T-cell (primary cell): Measurements from ENCODE around the gene PARD3B. TPM values are rescaled to one million over a fixed set of nuclear protein-coding genes. Genes with fewer than 3 reads are reported as not detected.
A peak's percentile ranks its signal among the peaks of the same experiment; 100 is the strongest.

Experiments
- ATAC-seq, 4 experiments: fragments of 200-7000 bp in 3 of 4; fragments of 150-1000 bp in 1 of 4; cut with Tn5 transposase; replicated peaks in 1 of 4; 1 replicate in 3 of 4; 2 replicates in 1 of 4; pipeline ENCODE4 v1.10.0; 2021; ENCODE audit warnings: moderate library complexity in 3 of 4, mild to moderate bottlenecking in 2 of 4, moderate number of reproducible peaks in 1 of 4
- CTCF ChIA-PET, 2 donors: fragments of 300-600 bp; sonication (Branson Sonifier 250); formaldehyde crosslinking; loops; one replicate each; lab custom pipeline; 2022; ENCODE audit warnings: antibody characterized with exemption in 2 of 2; lab: Charles Lee
- POLR2A ChIA-PET, 2 donors: fragments of 300-600 bp; sonication (Branson Sonifier 250); formaldehyde crosslinking; loops; one replicate each; lab custom pipeline; 2022; ENCODE audit warnings: antibody characterized with exemption in 2 of 2; lab: Charles Lee
- DNase-seq, 35 experiments: peaks; one replicate each; pipeline versions ENCODE4 v3.0.0 to v3.0.0-alpha.2; 2013 to 2023
- H3K27ac ChIP-seq: one replicate; pipeline ENCODE4 v1.5.1; 2013; ENCODE audit warnings: low read length
- H3K27me3 ChIP-seq, 2 experiments: replicated peaks in 1 of 2; 1 replicate in 1 of 2; 2 replicates in 1 of 2; pipeline versions ENCODE4 v1.6.1 to v1.7.0; 2013; ENCODE audit warnings: low read length in 1 of 2, mixed read lengths in 1 of 2; ENCODE audit not compliant: control insufficient read depth in 2 of 2, insufficient read depth in 2 of 2; ENCODE audit errors: extremely low read depth in 1 of 2
- H3K36me3 ChIP-seq, 2 donors: 1 replicate in 1 of 2; 2 replicates in 1 of 2; pipeline versions ENCODE4 v1.6.1 to v1.7.0; 2013; ENCODE audit warnings: low read length in 1 of 2; ENCODE audit not compliant: control insufficient read depth in 2 of 2, insufficient read depth in 1 of 2; ENCODE audit errors: extremely low read depth in 1 of 2
- H3K4me1 ChIP-seq, 2 experiments: 1 replicate in 1 of 2; 2 replicates in 1 of 2; pipeline versions ENCODE4 v1.6.1 to v1.7.0; 2013; ENCODE audit warnings: low read length in 2 of 2, mixed read lengths in 1 of 2; ENCODE audit not compliant: insufficient read depth in 2 of 2, control insufficient read depth in 1 of 2; ENCODE audit errors: extremely low read depth in 1 of 2
- H3K4me3 ChIP-seq, 2 donors: 1 replicate in 1 of 2; 2 replicates in 1 of 2; pipeline versions ENCODE4 v1.5.1 to v1.7.0; 2013; ENCODE audit warnings: mild to moderate bottlenecking in 2 of 2, low read length in 1 of 2, moderate library complexity in 1 of 2; ENCODE audit not compliant: control insufficient read depth in 1 of 2; ENCODE audit errors: extremely low read depth in 1 of 2
- H3K9me3 ChIP-seq: 2 replicates; pipeline ENCODE4 v1.7.0; 2013
- H3K27ac Mint-ChIP-seq, 2 donors: one replicate each; pipeline ENCODE4 v1.8.0; 2020 to 2021; ENCODE audit warnings: mild to moderate bottlenecking in 2 of 2, mixed read lengths in 2 of 2
- H3K27me3 Mint-ChIP-seq, 2 donors: one replicate each; pipeline ENCODE4 v1.8.0; 2021 to 2022; ENCODE audit warnings: mixed read lengths in 2 of 2
- H3K36me3 Mint-ChIP-seq: one replicate; pipeline ENCODE4 v1.8.0; 2021; ENCODE audit warnings: mixed read lengths
- H3K4me1 Mint-ChIP-seq, 3 donors: one replicate each; pipeline ENCODE4 v1.8.0; 2020 to 2022; ENCODE audit warnings: mixed read lengths in 3 of 3, mild to moderate bottlenecking in 1 of 3
- H3K4me3 Mint-ChIP-seq, 3 donors: one replicate each; pipeline ENCODE4 v1.8.0; 2020 to 2022; ENCODE audit warnings: mild to moderate bottlenecking in 3 of 3, mixed read lengths in 3 of 3, moderate library complexity in 3 of 3
- H3K9me3 Mint-ChIP-seq, 3 donors: one replicate each; pipeline ENCODE4 v1.8.0; 2020 to 2022; ENCODE audit warnings: mixed read lengths in 3 of 3
- WGBS: methylation state at CpG from one replicate; pipeline ENCODE4 v1.1.5; 2013; ENCODE audit warnings: missing lambda C conversion rate; ENCODE audit not compliant: insufficient coverage; 5-methylcytosine and 5-hydroxymethylcytosine counted together
- total RNA-seq, 35 experiments: library from RNA in 6 of 35; stranded (reverse) in 6 of 35; fragments of 120-200 nt in 1 of 35; gene quantifications; one replicate each; pipeline versions ENCODE4 v1.2.1 to v1.2.4 and lab custom pipeline; 2013 to 2026

PARD3B gene
- total RNA-seq, 5 donors from 2014 or later (not counting 1 experiment from before 2014, with no cell fraction given), result 0.75 to 2.0 (median 1.6) TPM

- Histone ChIP-seq H3K4me1 (peaks cover 0 to 11% of the 10 kb centered on the region in 2 experiments), H3K27ac (no peak overlapping the region), H3K36me3 (no peaks in the 10 kb centered on the region), H3K9me3 (no peaks in the 10 kb centered on the region), H3K27me3 (no peaks in the 10 kb centered on the region), H3K4me3 (no peak overlapping the region)
- CTCF ChIA-PET, result interaction anchor here (0.5 to 1.0 kb wide), 2 partner anchors 20 to 1649 kb away, joined by 3 to 5 read pairs; no protein-coding TSS in a partner anchor
- H3K27ac Mint-ChIP-seq, result no peak overlapping the region
- H3K4me1 Mint-ChIP-seq, result peaks cover 4 to 15% (median 8%) of the 10 kb centered on the region in 3 donors
- H3K9me3 Mint-ChIP-seq, result peaks cover 0 to 6% (median 0%) of the 10 kb centered on the region in 3 donors
- POLR2A ChIA-PET, result interaction anchor here in 1 of 2 donors (0.5 kb wide), 1 partner anchor 1107 kb away, joined by 8 read pairs; no protein-coding TSS in a partner anchor
- H3K27me3 Mint-ChIP-seq, result no peaks in the 10 kb centered on the region
- no peak overlapping the region for H3K4me3 Mint-ChIP-seq
- H3K36me3 Mint-ChIP-seq, result no peaks in the 10 kb centered on the region
- no peak for DNase-seq
- WGBS, result no CpG with 5 or more reads among the region's 2 CpGs
- ATAC-seq, result no peak
Observed at GRCh38 chr2:204891739-204892138, 346.5 kb downstream of the PARD3B start.

GRCh38 chr2:204892506-204893255 lies 347.4 kb downstream of the PARD3B start:
- POLR2A ChIA-PET, result no interaction called here
- Mint-ChIP-seq H3K4me3 (no peak overlapping the region), H3K27ac (no peak overlapping the region), H3K4me1 (peaks cover 4 to 13% (median 8%) of the 10 kb centered on the region in 3 donors), H3K36me3 (no peaks in the 10 kb centered on the region), H3K9me3 (peaks cover 0 to 6% (median 0%) of the 10 kb centered on the region in 3 donors), H3K27me3 (no peaks in the 10 kb centered on the region)
- ATAC-seq (peak; percentile 44 to 68 (median 65)), DNase-seq (no peak)
- CTCF ChIA-PET, result no interaction called here
- H3K27ac ChIP-seq, result no peak overlapping the region
- H3K36me3 ChIP-seq, result no peaks in the 10 kb centered on the region
- WGBS, result no CpG with 5 or more reads among the region's 1 CpG
- no peaks in the 10 kb centered on the region for H3K27me3 ChIP-seq
- no peak overlapping the region for H3K4me3 ChIP-seq
- H3K9me3 ChIP-seq, result no peaks in the 10 kb centered on the region
- H3K4me1 ChIP-seq, result peaks cover 0 to 11% of the 10 kb centered on the region in 2 experiments

- no peak for DNase-seq
- H3K27ac ChIP-seq, result no peak overlapping the region
- no CpG with 5 or more reads among the region's 4 CpGs for WGBS
- ChIA-PET POLR2A (no interaction called here), CTCF (interaction anchor here in 1 of 2 donors (0.8 kb wide), 1 partner anchor 16 kb away, joined by 5 read pairs; no protein-coding TSS in a partner anchor)
- H3K9me3 ChIP-seq, result no peaks in the 10 kb centered on the region
- Mint-ChIP-seq H3K36me3 (peaks cover 9% of the 10 kb centered on the region), H3K9me3 (peaks cover 11 to 17% (median 12%) of the 10 kb centered on the region in 3 donors), H3K4me1 (peaks cover 6 to 23% (median 16%) of the 10 kb centered on the region in 3 donors), H3K27ac (no peak overlapping the region), H3K4me3 (no peak overlapping the region), H3K27me3 (no peaks in the 10 kb centered on the region)
- no peaks in the 10 kb centered on the region for H3K36me3 ChIP-seq
- ATAC-seq, result no peak
- H3K4me1 ChIP-seq, result peaks cover 0 to 11% of the 10 kb centered on the region in 2 experiments
- no peak overlapping the region for H3K4me3 ChIP-seq
- H3K27me3 ChIP-seq, result no peaks in the 10 kb centered on the region
Observed at GRCh38 chr2:204896146-204896545, 350.9 kb downstream of the PARD3B start.

- Mint-ChIP-seq H3K4me3 (no peak overlapping the region), H3K9me3 (peaks cover 11 to 17% (median 12%) of the 10 kb centered on the region in 3 donors), H3K27me3 (no peaks in the 10 kb centered on the region), H3K4me1 (peaks cover 6 to 27% (median 16%) of the 10 kb centered on the region in 3 donors), H3K27ac (no peak overlapping the region), H3K36me3 (peaks cover 9% of the 10 kb centered on the region)
- H3K27ac ChIP-seq, result no peak overlapping the region
- ATAC-seq (no peak), DNase-seq (no peak)
- H3K4me3 ChIP-seq, result no peak overlapping the region
- no peaks in the 10 kb centered on the region for H3K36me3 ChIP-seq
- peaks cover 0 to 11% of the 10 kb centered on the region in 2 experiments for H3K4me1 ChIP-seq
- no peaks in the 10 kb centered on the region for H3K9me3 ChIP-seq
- POLR2A ChIA-PET, result no interaction called here
- CTCF ChIA-PET, result no interaction called here
- H3K27me3 ChIP-seq, result no peaks in the 10 kb centered on the region
- no CpG with 5 or more reads among the region's 1 CpG for WGBS
Observed at GRCh38 chr2:204897561-204897960, 352.3 kb downstream of the PARD3B start.

- H3K27me3 Mint-ChIP-seq, result no peaks in the 10 kb centered on the region
- Histone ChIP-seq H3K36me3 (no peaks in the 10 kb centered on the region), H3K27ac (no peak overlapping the region), H3K4me1 (no peaks in the 10 kb centered on the region), H3K9me3 (no peaks in the 10 kb centered on the region), H3K27me3 (no peaks in the 10 kb centered on the region), H3K4me3 (no peak overlapping the region)
- no peak for ATAC-seq
- H3K4me1 Mint-ChIP-seq, result peaks cover 7 to 27% (median 15%) of the 10 kb centered on the region in 3 donors
- H3K9me3 Mint-ChIP-seq, result peaks cover 12 to 17% (median 13%) of the 10 kb centered on the region in 3 donors
- no peak overlapping the region for H3K27ac Mint-ChIP-seq
- no peak overlapping the region for H3K4me3 Mint-ChIP-seq
- CTCF ChIA-PET, result interaction anchor here in 1 of 2 donors (0.7 to 1.1 kb wide), 2 partner anchors 8 to 23 kb away, joined by 4 to 6 read pairs; no protein-coding TSS in a partner anchor
- POLR2A ChIA-PET, result no interaction called here
- H3K36me3 Mint-ChIP-seq, result peaks cover 9% of the 10 kb centered on the region
- no peak for DNase-seq
- WGBS, result no CpG with 5 or more reads among the region's 4 CpGs
Observed at GRCh38 chr2:204898928-204899640, 353.8 kb downstream of the PARD3B start.

- Mint-ChIP-seq H3K36me3 (peaks cover 9% of the 10 kb centered on the region), H3K27ac (peak overlapping the region in 1 of 2 donors; percentile 20), H3K9me3 (peaks cover 12 to 17% (median 13%) of the 10 kb centered on the region in 3 donors), H3K4me3 (peak overlapping the region in 2 of 3 donors; percentile 44 to 51), H3K27me3 (no peaks in the 10 kb centered on the region), H3K4me1 (peaks cover 6 to 27% (median 14%) of the 10 kb centered on the region in 3 donors)
- ChIA-PET POLR2A (interaction anchor here in 1 of 2 donors (0.6 kb wide), 1 partner anchor 313 kb away, joined by 4 read pairs; no protein-coding TSS in a partner anchor), CTCF (interaction anchor here in 1 of 2 donors (1.1 kb wide), 1 partner anchor 9 kb away, joined by 6 read pairs; no protein-coding TSS in a partner anchor)
- Histone ChIP-seq H3K4me3 (no peak overlapping the region), H3K4me1 (no peaks in the 10 kb centered on the region), H3K27ac (no peak overlapping the region), H3K9me3 (no peaks in the 10 kb centered on the region), H3K36me3 (no peaks in the 10 kb centered on the region), H3K27me3 (no peaks in the 10 kb centered on the region)
- no CpG with 5 or more reads among the region's 2 CpGs for WGBS
- ATAC-seq, result no peak
- no peak for DNase-seq
Observed at GRCh38 chr2:204899983-204900382, 354.7 kb downstream of the PARD3B start.
